WTC11 (cell line): ENCODE results near the gene AGTR1. TPM values are rescaled to one million over a fixed set of nuclear protein-coding genes. Genes with fewer than 3 reads are reported as not detected.

Experiments used
- ATAC-seq: fragments of 200-7000 bp; cut with Tn5 transposase; 2 replicates; pipeline ENCODE4 v1.10.0; 2021; ENCODE audit warnings: mild to moderate bottlenecking, moderate library complexity
- CTCF ChIA-PET: fragments of 300-600 bp; sonication (Branson Sonifier 250); formaldehyde crosslinking; loops from one replicate; lab custom pipeline; 2021; ENCODE audit warnings: antibody characterized with exemption; lab: Charles Lee
- POLR2A ChIA-PET: fragments of 350-600 bp; sonication (Branson Sonifier 250); formaldehyde crosslinking; loops from one replicate; lab custom pipeline; 2021; ENCODE audit warnings: antibody characterized with exemption; lab: Charles Lee
- DNase-seq: peaks from one replicate; pipeline ENCODE4 v3.0.0; 2021; ENCODE audit warnings: low spot score
- H3K27ac Mint-ChIP-seq: 2 replicates; pipeline ENCODE4 v1.8.0; 2021; ENCODE audit warnings: mixed read lengths
- H3K27me3 Mint-ChIP-seq: 2 replicates; pipeline ENCODE4 v1.8.0; 2021; ENCODE audit warnings: low read depth, mild to moderate bottlenecking, moderate library complexity, mixed read lengths
- H3K36me3 Mint-ChIP-seq: 2 replicates; pipeline ENCODE4 v1.8.0; 2021; ENCODE audit warnings: mixed read lengths
- H3K4me1 Mint-ChIP-seq: 2 replicates; pipeline ENCODE4 v1.8.0; 2022; ENCODE audit warnings: mixed read lengths
- H3K4me3 Mint-ChIP-seq: 2 replicates; pipeline ENCODE4 v1.8.0; 2021; ENCODE audit warnings: mild to moderate bottlenecking, moderate library complexity, mixed read lengths
- H3K9me3 Mint-ChIP-seq: 2 replicates; pipeline ENCODE4 v1.8.0; 2021; ENCODE audit warnings: mixed read lengths
- ESRRA ChIP-seq: sonication (generic); formaldehyde crosslinking; IDR thresholded peaks from 2 replicates; pipeline ENCODE4 v1.8.1; 2022; ENCODE audit warnings: mild to moderate bottlenecking, missing genetic modification reagents, borderline replicate concordance
- ETV6 ChIP-seq: sonication (generic); formaldehyde crosslinking; IDR thresholded peaks from 2 replicates; pipeline ENCODE4 v1.8.1; 2022; ENCODE audit warnings: mild to moderate bottlenecking, missing genetic modification reagents
- FOXJ3 ChIP-seq: sonication (generic); formaldehyde crosslinking; IDR thresholded peaks from 2 replicates; pipeline ENCODE4 v1.9.0; 2021; ENCODE audit warnings: missing genetic modification reagents, mild to moderate bottlenecking, borderline replicate concordance
- GTF2I ChIP-seq: fragments of 250-450 bp; sonication (Bioruptor Pico); conservative IDR thresholded peaks from 2 replicates; pipeline ENCODE4 v1.4.0; 2021; ENCODE audit warnings: mild to moderate bottlenecking
- NR1H2 ChIP-seq: sonication (generic); formaldehyde crosslinking; IDR thresholded peaks from 2 replicates; pipeline ENCODE4 v1.9.0; 2021; ENCODE audit warnings: mild to moderate bottlenecking, moderate library complexity, missing genetic modification reagents
- RORB ChIP-seq: fragments of 250-450 bp; sonication (Bioruptor Pico); IDR thresholded peaks from 2 replicates; pipeline ENCODE4 v1.9.0; 2021; ENCODE audit warnings: mild to moderate bottlenecking
- SMAD3 ChIP-seq: sonication (generic); formaldehyde crosslinking; IDR thresholded peaks from 2 replicates; pipeline ENCODE4 v1.8.0; 2022; ENCODE audit warnings: missing genetic modification reagents, mild to moderate bottlenecking, borderline replicate concordance
- SMAD4 ChIP-seq: sonication (generic); formaldehyde crosslinking; IDR thresholded peaks from 2 replicates; pipeline ENCODE4 v1.8.0; 2022; ENCODE audit warnings: mild to moderate bottlenecking, missing genetic modification reagents
- TEAD1 ChIP-seq: sonication (generic); formaldehyde crosslinking; IDR thresholded peaks from 2 replicates; pipeline ENCODE4 v1.8.0; 2022; ENCODE audit warnings: mild to moderate bottlenecking, missing genetic modification reagents
- TEAD4 ChIP-seq: sonication (generic); formaldehyde crosslinking; IDR thresholded peaks from 2 replicates; pipeline ENCODE4 v1.8.0; 2022; ENCODE audit warnings: mild to moderate bottlenecking, missing genetic modification reagents
- ZNF121 ChIP-seq: sonication (generic); formaldehyde crosslinking; IDR thresholded peaks from 2 replicates; pipeline ENCODE4 v1.8.0; 2023; ENCODE audit warnings: missing genetic modification reagents
- ZNF263 ChIP-seq: sonication (generic); formaldehyde crosslinking; IDR thresholded peaks from 2 replicates; pipeline ENCODE4 v1.8.1; 2022; ENCODE audit warnings: low read depth, mild to moderate bottlenecking, moderate library complexity, missing genetic modification reagents
- total RNA-seq: library from RNA; stranded (reverse); gene quantifications from 3 replicates; pipeline ENCODE4 v1.2.3, GENCODE V29; 2021
- TF ChIP-seq, protein P1 (sequence below): sonication (generic); formaldehyde crosslinking; IDR thresholded peaks from 2 replicates; pipeline ENCODE4 v1.8.1; 2022; ENCODE audit warnings: low read depth, mild to moderate bottlenecking, moderate library complexity, missing genetic modification reagents, borderline replicate concordance
- TF ChIP-seq, protein P2 (sequence below): sonication (generic); formaldehyde crosslinking; IDR thresholded peaks from 2 replicates; pipeline ENCODE4 v1.8.1; 2023; ENCODE audit warnings: mild to moderate bottlenecking, missing genetic modification reagents, borderline replicate concordance
- TF ChIP-seq, protein P3 (sequence below): fragments of 250-450 bp; sonication (Bioruptor Pico); IDR thresholded peaks from 2 replicates; pipeline ENCODE4 v1.8.0; 2021; ENCODE audit warnings: mild to moderate bottlenecking
- TF ChIP-seq, protein P4 (sequence below): fragments of 250-450 bp; sonication (Bioruptor Pico); IDR thresholded peaks from 2 replicates; pipeline ENCODE4 v2.1.2; 2022; ENCODE audit warnings: mild to moderate bottlenecking, moderate library complexity
- TF ChIP-seq, protein P5 (sequence below): sonication (generic); formaldehyde crosslinking; IDR thresholded peaks from 2 replicates; pipeline ENCODE4 v1.8.0; 2022; ENCODE audit warnings: mild to moderate bottlenecking, missing genetic modification reagents
- TF ChIP-seq, protein P6 (sequence below): sonication (generic); formaldehyde crosslinking; IDR thresholded peaks from 2 replicates; pipeline ENCODE4 v1.8.1; 2023; ENCODE audit warnings: mild to moderate bottlenecking, missing genetic modification reagents, moderate library complexity
- TF ChIP-seq, protein P7 (sequence below): sonication (generic); formaldehyde crosslinking; IDR thresholded peaks from 2 replicates; pipeline ENCODE4 v1.8.0; 2022; ENCODE audit warnings: mild to moderate bottlenecking, missing genetic modification reagents
- TF ChIP-seq, protein P8 (sequence below): sonication (generic); formaldehyde crosslinking; IDR thresholded peaks from 2 replicates; pipeline ENCODE4 v1.8.1; 2022; ENCODE audit warnings: mild to moderate bottlenecking, moderate library complexity, missing genetic modification reagents
- TF ChIP-seq, protein P9 (sequence below): sonication (generic); formaldehyde crosslinking; IDR thresholded peaks from 2 replicates; pipeline ENCODE4 v1.8.1; 2023; ENCODE audit warnings: mild to moderate bottlenecking, missing genetic modification reagents, moderate library complexity
- TF ChIP-seq, protein P10 (sequence below): fragments of 250-450 bp; sonication (Bioruptor Pico); IDR thresholded peaks from 2 replicates; pipeline ENCODE4 v1.9.0; 2021; ENCODE audit warnings: moderate library complexity, mild to moderate bottlenecking, inconsistent platforms, borderline replicate concordance

Gene AGTR1
- total RNA-seq, 1 experiment from 2014 or later: 0.13 TPM

DNA sequence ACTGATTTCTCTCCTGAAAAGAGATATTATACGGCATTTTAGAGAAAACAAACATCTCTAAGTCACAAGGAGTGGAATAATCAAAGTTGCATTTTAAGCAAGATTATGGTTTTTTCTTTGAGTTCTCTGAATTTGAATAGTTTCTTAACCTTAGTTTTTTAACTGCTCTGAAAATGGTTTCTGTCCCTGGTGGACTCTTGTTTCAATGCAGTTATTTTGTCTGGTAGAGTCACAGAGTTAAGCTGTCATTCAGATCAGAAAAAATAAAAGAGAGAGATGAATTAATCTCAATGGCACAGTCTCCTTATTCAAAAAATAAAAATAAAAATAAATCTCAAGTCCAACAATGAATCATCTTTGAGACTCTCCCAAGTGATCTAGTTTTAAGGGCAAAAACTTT lies 19.0 kb downstream of the AGTR1 start (continued):
- TF ChIP-seq, protein P1, sequence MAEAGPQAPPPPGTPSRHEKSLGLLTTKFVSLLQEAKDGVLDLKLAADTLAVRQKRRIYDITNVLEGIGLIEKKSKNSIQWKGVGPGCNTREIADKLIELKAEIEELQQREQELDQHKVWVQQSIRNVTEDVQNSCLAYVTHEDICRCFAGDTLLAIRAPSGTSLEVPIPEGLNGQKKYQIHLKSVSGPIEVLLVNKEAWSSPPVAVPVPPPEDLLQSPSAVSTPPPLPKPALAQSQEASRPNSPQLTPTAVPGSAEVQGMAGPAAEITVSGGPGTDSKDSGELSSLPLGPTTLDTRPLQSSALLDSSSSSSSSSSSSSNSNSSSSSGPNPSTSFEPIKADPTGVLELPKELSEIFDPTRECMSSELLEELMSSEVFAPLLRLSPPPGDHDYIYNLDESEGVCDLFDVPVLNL: no peak
- no peak for TF ChIP-seq RORB (CRISPR knock-in tag)
- TF ChIP-seq NR1H2 (CRISPR knock-in tag): no peak
- TF ChIP-seq SMAD3 (CRISPR knock-in tag): no peak
- TF ChIP-seq, protein P2, sequence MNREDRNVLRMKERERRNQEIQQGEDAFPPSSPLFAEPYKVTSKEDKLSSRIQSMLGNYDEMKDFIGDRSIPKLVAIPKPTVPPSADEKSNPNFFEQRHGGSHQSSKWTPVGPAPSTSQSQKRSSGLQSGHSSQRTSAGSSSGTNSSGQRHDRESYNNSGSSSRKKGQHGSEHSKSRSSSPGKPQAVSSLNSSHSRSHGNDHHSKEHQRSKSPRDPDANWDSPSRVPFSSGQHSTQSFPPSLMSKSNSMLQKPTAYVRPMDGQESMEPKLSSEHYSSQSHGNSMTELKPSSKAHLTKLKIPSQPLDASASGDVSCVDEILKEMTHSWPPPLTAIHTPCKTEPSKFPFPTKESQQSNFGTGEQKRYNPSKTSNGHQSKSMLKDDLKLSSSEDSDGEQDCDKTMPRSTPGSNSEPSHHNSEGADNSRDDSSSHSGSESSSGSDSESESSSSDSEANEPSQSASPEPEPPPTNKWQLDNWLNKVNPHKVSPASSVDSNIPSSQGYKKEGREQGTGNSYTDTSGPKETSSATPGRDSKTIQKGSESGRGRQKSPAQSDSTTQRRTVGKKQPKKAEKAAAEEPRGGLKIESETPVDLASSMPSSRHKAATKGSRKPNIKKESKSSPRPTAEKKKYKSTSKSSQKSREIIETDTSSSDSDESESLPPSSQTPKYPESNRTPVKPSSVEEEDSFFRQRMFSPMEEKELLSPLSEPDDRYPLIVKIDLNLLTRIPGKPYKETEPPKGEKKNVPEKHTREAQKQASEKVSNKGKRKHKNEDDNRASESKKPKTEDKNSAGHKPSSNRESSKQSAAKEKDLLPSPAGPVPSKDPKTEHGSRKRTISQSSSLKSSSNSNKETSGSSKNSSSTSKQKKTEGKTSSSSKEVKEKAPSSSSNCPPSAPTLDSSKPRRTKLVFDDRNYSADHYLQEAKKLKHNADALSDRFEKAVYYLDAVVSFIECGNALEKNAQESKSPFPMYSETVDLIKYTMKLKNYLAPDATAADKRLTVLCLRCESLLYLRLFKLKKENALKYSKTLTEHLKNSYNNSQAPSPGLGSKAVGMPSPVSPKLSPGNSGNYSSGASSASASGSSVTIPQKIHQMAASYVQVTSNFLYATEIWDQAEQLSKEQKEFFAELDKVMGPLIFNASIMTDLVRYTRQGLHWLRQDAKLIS: no peak
- TF ChIP-seq, protein P3, sequence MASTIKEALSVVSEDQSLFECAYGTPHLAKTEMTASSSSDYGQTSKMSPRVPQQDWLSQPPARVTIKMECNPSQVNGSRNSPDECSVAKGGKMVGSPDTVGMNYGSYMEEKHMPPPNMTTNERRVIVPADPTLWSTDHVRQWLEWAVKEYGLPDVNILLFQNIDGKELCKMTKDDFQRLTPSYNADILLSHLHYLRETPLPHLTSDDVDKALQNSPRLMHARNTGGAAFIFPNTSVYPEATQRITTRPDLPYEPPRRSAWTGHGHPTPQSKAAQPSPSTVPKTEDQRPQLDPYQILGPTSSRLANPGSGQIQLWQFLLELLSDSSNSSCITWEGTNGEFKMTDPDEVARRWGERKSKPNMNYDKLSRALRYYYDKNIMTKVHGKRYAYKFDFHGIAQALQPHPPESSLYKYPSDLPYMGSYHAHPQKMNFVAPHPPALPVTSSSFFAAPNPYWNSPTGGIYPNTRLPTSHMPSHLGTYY: no peak
- TF ChIP-seq TEAD4 (CRISPR knock-in tag): no peak
- TF ChIP-seq, protein P4, sequence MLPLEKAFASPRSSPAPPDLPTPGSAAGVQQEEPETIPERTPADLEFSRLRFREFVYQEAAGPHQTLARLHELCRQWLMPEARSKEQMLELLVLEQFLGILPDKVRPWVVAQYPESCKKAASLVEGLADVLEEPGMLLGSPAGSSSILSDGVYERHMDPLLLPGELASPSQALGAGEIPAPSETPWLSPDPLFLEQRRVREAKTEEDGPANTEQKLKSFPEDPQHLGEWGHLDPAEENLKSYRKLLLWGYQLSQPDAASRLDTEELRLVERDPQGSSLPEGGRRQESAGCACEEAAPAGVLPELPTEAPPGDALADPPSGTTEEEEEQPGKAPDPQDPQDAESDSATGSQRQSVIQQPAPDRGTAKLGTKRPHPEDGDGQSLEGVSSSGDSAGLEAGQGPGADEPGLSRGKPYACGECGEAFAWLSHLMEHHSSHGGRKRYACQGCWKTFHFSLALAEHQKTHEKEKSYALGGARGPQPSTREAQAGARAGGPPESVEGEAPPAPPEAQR: no peak
- TF ChIP-seq, protein P5, sequence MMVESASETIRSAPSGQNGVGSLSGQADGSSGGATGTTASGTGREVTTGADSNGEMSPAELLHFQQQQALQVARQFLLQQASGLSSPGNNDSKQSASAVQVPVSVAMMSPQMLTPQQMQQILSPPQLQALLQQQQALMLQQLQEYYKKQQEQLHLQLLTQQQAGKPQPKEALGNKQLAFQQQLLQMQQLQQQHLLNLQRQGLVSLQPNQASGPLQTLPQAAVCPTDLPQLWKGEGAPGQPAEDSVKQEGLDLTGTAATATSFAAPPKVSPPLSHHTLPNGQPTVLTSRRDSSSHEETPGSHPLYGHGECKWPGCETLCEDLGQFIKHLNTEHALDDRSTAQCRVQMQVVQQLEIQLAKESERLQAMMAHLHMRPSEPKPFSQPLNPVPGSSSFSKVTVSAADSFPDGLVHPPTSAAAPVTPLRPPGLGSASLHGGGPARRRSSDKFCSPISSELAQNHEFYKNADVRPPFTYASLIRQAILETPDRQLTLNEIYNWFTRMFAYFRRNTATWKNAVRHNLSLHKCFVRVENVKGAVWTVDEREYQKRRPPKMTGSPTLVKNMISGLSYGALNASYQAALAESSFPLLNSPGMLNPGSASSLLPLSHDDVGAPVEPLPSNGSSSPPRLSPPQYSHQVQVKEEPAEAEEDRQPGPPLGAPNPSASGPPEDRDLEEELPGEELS (CRISPR knock-in tag): no peak
- TF ChIP-seq, protein P6, sequence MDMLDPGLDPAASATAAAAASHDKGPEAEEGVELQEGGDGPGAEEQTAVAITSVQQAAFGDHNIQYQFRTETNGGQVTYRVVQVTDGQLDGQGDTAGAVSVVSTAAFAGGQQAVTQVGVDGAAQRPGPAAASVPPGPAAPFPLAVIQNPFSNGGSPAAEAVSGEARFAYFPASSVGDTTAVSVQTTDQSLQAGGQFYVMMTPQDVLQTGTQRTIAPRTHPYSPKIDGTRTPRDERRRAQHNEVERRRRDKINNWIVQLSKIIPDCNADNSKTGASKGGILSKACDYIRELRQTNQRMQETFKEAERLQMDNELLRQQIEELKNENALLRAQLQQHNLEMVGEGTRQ: no peak

DNA sequence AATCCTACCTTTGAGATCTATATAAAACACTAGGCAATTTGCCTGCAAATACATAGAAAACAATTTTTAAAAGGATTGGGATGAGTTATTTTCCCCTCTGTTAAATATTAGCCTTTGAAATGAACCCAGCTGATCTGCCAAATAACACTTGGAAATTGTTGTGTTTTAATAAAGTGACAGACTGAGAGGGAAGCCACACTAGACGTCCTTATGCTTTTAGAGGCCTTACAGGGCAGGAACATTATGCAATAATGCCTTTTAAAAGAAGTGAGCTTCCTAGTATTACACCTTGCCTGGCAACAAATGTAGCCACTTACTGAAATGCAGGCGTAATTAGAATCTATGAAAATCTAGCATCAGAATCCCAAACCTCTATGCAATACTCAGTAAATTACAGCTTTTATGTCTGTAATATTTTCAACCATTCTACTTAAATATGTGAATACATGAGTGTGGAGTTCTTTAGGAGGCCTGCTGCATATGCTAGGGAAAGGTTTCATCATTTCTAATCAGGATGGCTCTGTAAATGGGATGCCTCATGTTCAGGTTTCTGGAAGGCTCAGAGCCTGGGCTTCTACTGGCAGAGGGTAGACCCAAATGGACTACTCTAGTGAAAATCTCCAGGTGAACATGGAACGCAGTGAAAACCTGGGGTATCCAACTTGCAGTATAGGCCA lies 20.3 kb downstream of the AGTR1 start:
- H3K9me3 Mint-ChIP-seq: no peaks in the 10 kb centered on the region
- H3K4me1 Mint-ChIP-seq: peaks cover 14% of the 10 kb centered on the region
- no peaks in the 10 kb centered on the region for H3K27me3 Mint-ChIP-seq
- no peak overlapping the region for H3K27ac Mint-ChIP-seq
- ATAC-seq: no peak
- H3K4me3 Mint-ChIP-seq: no peak overlapping the region
- no peak for DNase-seq
- ChIA-PET POLR2A (no interaction called here), CTCF (interaction anchor here (0.5 to 2.0 kb wide), 7 partner anchors 9 to 337 kb away, joined by 3 to 19 read pairs (median 5); partner anchors contain the start of gene AGTR1)
- H3K36me3 Mint-ChIP-seq: no peaks in the 10 kb centered on the region
- no peak for TF ChIP-seq ZNF263 (CRISPR knock-in tag)
- TF ChIP-seq, protein P7, sequence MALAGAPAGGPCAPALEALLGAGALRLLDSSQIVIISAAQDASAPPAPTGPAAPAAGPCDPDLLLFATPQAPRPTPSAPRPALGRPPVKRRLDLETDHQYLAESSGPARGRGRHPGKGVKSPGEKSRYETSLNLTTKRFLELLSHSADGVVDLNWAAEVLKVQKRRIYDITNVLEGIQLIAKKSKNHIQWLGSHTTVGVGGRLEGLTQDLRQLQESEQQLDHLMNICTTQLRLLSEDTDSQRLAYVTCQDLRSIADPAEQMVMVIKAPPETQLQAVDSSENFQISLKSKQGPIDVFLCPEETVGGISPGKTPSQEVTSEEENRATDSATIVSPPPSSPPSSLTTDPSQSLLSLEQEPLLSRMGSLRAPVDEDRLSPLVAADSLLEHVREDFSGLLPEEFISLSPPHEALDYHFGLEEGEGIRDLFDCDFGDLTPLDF (CRISPR knock-in tag): no peak
- no peak for TF ChIP-seq FOXJ3
- no peak for TF ChIP-seq ETV6 (CRISPR knock-in tag)
- TF ChIP-seq, protein P8, sequence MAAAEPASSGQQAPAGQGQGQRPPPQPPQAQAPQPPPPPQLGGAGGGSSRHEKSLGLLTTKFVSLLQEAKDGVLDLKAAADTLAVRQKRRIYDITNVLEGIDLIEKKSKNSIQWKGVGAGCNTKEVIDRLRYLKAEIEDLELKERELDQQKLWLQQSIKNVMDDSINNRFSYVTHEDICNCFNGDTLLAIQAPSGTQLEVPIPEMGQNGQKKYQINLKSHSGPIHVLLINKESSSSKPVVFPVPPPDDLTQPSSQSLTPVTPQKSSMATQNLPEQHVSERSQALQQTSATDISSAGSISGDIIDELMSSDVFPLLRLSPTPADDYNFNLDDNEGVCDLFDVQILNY (CRISPR knock-in tag): no peak
- TF ChIP-seq SMAD4: no peak
- TF ChIP-seq, protein P9, sequence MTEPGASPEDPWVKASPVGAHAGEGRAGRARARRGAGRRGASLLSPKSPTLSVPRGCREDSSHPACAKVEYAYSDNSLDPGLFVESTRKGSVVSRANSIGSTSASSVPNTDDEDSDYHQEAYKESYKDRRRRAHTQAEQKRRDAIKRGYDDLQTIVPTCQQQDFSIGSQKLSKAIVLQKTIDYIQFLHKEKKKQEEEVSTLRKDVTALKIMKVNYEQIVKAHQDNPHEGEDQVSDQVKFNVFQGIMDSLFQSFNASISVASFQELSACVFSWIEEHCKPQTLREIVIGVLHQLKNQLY (CRISPR knock-in tag): no peak
- TF ChIP-seq ZNF121 (CRISPR knock-in tag): no peak
- no peak for TF ChIP-seq TEAD1 (CRISPR knock-in tag)
- TF ChIP-seq, protein P10, sequence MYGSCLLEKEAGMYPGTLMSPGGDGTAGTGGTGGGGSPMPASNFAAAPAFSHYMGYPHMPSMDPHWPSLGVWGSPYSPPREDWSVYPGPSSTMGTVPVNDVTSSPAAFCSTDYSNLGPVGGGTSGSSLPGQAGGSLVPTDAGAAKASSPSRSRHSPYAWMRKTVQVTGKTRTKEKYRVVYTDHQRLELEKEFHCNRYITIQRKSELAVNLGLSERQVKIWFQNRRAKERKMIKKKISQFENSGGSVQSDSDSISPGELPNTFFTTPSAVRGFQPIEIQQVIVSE: no peak
- no peak for TF ChIP-seq GTF2I (CRISPR knock-in tag)
- TF ChIP-seq ESRRA: no peak
